22Rv1 (cell line): ENCODE measurements around the gene TMEM95.

Experiments
- CTCF ChIP-seq: fragments of 450-650 bp; IDR thresholded peaks from 2 replicates; pipeline ENCODE4 v1.5.1; 2017; ENCODE audit warnings: mild to moderate bottlenecking
- ZFX ChIP-seq: fragments of 450-650 bp; IDR thresholded peaks from 2 replicates; pipeline ENCODE4 v1.6.1; 2017; ENCODE audit warnings: antibody characterized with exemption, borderline replicate concordance

- TF ChIP-seq CTCF (no peak), ZFX (no peak)
Observed at GRCh38 chr17:7356756-7357155, 1.8 kb downstream of the TMEM95 start.
